Upper lobe of left lung (tissue), 6 donors: ENCODE measurements around the gene BCAS4. TPM values are rescaled to one million over a fixed set of nuclear protein-coding genes. Genes with fewer than 3 reads are reported as not detected.
"Not testable (repeated sequence)": the region's sequence is repeated elsewhere in the genome, so short reads cannot be mapped to it uniquely, and the experiment has no call there.

ENCODE experiments used
- ATAC-seq, 2 donors: fragments of 200-7000 bp; cut with Tn5 transposase; one replicate each; pipeline ENCODE4 v1.9.1; 2022; ENCODE audit warnings: mild to moderate bottlenecking in 2 of 2, moderate library complexity in 2 of 2; ENCODE audit not compliant: low FRiP score in 2 of 2
- DNase-seq, 2 donors: peaks; one replicate each; pipeline ENCODE4 v3.0.0-alpha.2; 2019 to 2020
- H3K27ac ChIP-seq, 4 donors: fragments of 200-600 bp; sonication (generic); one replicate each; pipeline ENCODE4 v1.5.1; 2016 to 2019
- H3K27me3 ChIP-seq, 4 donors: fragments of 200-600 bp; sonication (generic); one replicate each; pipeline ENCODE4 v1.5.1; 2017 to 2019
- H3K36me3 ChIP-seq, 4 donors: fragments of 200-600 bp; sonication (generic); one replicate each; pipeline ENCODE4 v1.5.1; 2016 to 2019
- H3K4me1 ChIP-seq, 4 donors: fragments of 200-600 bp; sonication (generic); one replicate each; pipeline ENCODE4 v1.5.1; 2018 to 2019
- H3K4me3 ChIP-seq, 4 donors: fragments of 200-600 bp; sonication (generic); one replicate each; pipeline ENCODE4 v1.5.1; 2017 to 2019; ENCODE audit warnings: mild to moderate bottlenecking in 2 of 4, moderate library complexity in 1 of 4
- H3K9me3 ChIP-seq, 4 donors: fragments of 200-600 bp; sonication (generic); one replicate each; pipeline ENCODE4 v1.5.1; 2018 to 2019
- CTCF ChIP-seq, 6 experiments: fragments of 450-650 bp in 4 of 6; fragments of 200-600 bp in 2 of 6; sonication (generic) in 2 of 6; IDR thresholded peaks; one replicate each; pipeline ENCODE4 v1.5.1; 2016 to 2019; ENCODE audit warnings: antibody characterized with exemption in 6 of 6
- EP300 ChIP-seq, 4 donors: sonication (generic); formaldehyde crosslinking; IDR thresholded peaks; one replicate each; pipeline ENCODE4 v1.5.1; 2017; ENCODE audit warnings: antibody characterized with exemption in 4 of 4, control low read depth in 2 of 4
- POLR2A ChIP-seq, 4 donors: fragments of 450-650 bp; IDR thresholded peaks; one replicate each; pipeline ENCODE4 v1.5.1; 2016 to 2017; ENCODE audit warnings: antibody characterized with exemption in 4 of 4, mild to moderate bottlenecking in 2 of 4
- POLR2AphosphoS5 ChIP-seq, 2 donors: sonication (generic); formaldehyde crosslinking; IDR thresholded peaks; one replicate each; pipeline ENCODE4 v1.5.1; 2017; ENCODE audit warnings: antibody characterized with exemption in 2 of 2
- WGBS, 2 donors: methylation state at CpG; one replicate each; pipeline ENCODE4 v1.1.5; 2017 to 2018; 5-methylcytosine and 5-hydroxymethylcytosine counted together
- total RNA-seq, 6 donors: library from RNA; depleted of rRNA in 4 of 6; stranded (reverse); fragments of >200 nt in 4 of 6; gene quantifications; one replicate each; pipeline versions ENCODE4 v1.1.0 to v1.2.1, GENCODE V29; 2016 to 2021
- donor health status: DM: no; HTN: no; CAD: no; lungs with moderate emphysema.
- donor health status: DM: no; HTN: yes; CAD: no; lungs with severe emphysema.

Gene BCAS4
- total RNA-seq, 6 donors from 2014 or later, result 2.3 to 12.3 (median 5.2) TPM

DNA sequence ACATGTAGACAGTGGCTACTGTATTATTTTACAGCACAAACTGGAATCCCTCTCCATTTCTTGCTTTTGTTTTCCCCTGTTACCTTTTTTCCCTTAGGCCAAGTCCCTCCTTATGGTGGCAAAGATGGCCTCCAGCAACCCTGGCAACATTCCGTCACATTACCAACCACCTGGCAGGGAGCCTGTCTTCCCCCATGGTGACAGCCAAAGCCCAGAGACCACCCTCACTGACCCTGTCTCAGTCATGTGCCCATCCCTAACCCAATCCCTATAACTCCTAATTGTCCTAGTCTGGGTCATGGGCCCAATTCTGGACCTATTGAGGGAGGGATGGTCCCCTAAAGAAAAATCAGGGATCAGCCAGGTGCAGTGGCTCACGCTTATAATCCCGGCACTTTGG is 35.9 kb upstream of the BCAS4 start:
- DNase-seq (no peak), ATAC-seq (no peak)
- Histone ChIP-seq H3K4me1 (peaks cover 0 to 15% (median 9%) of the 10 kb centered on the region in 4 donors), H3K27me3 (no peaks in the 10 kb centered on the region), H3K4me3 (no peak overlapping the region), H3K9me3 (no peaks in the 10 kb centered on the region), H3K36me3 (no peaks in the 10 kb centered on the region), H3K27ac (no peak overlapping the region)
- TF ChIP-seq EP300 (IDR thresholded peaks at IDR 0.05) (no peak), POLR2AphosphoS5 (IDR thresholded peaks at IDR 0.05) (no peak)
- WGBS, 2 donors, result 90 to 97% methylated on average over 3 of the region's 3 CpGs

- DNase-seq (no peak), ATAC-seq (no peak)
- Histone ChIP-seq H3K27me3 (no peaks in the 10 kb centered on the region), H3K9me3 (no peaks in the 10 kb centered on the region), H3K27ac (no peak overlapping the region), H3K4me1 (peaks cover 0 to 15% (median 9%) of the 10 kb centered on the region in 4 donors), H3K36me3 (no peaks in the 10 kb centered on the region), H3K4me3 (no peak overlapping the region)
- WGBS, 2 donors, result 84 to 89% methylated on average over 5 of the region's 5 CpGs
- TF ChIP-seq EP300 (IDR thresholded peaks at IDR 0.05) (no peak), POLR2AphosphoS5 (IDR thresholded peaks at IDR 0.05) (no peak), POLR2A (IDR thresholded peaks at IDR 0.05) (no peak), CTCF (IDR thresholded peaks at IDR 0.05) (no peak)
Measured at GRCh38 chr20:50759678-50760077, 35.2 kb upstream of the BCAS4 start.

- no peak for DNase-seq
- no peaks in the 10 kb centered on the region for H3K27me3 ChIP-seq
- peak; percentile 37 to 42 for ATAC-seq
- H3K9me3 ChIP-seq, result no peaks in the 10 kb centered on the region
- no peak overlapping the region for H3K4me3 ChIP-seq
- TF ChIP-seq CTCF (IDR thresholded peaks at IDR 0.05) (no peak), EP300 (IDR thresholded peaks at IDR 0.05) (no peak), POLR2A (IDR thresholded peaks at IDR 0.05) (no peak), POLR2AphosphoS5 (IDR thresholded peaks at IDR 0.05) (no peak)
- 70 to 71% methylated on average over 6 of the region's 6 CpGs for WGBS, 2 donors
- H3K27ac ChIP-seq, result peak overlapping the region; percentile 68 to 86 (median 77)
- H3K36me3 ChIP-seq, result no peaks in the 10 kb centered on the region
- H3K4me1 ChIP-seq, result peaks cover 0 to 21% (median 9%) of the 10 kb centered on the region in 4 donors
Measured at GRCh38 chr20:50762045-50762422, 32.8 kb upstream of the BCAS4 start.

DNA sequence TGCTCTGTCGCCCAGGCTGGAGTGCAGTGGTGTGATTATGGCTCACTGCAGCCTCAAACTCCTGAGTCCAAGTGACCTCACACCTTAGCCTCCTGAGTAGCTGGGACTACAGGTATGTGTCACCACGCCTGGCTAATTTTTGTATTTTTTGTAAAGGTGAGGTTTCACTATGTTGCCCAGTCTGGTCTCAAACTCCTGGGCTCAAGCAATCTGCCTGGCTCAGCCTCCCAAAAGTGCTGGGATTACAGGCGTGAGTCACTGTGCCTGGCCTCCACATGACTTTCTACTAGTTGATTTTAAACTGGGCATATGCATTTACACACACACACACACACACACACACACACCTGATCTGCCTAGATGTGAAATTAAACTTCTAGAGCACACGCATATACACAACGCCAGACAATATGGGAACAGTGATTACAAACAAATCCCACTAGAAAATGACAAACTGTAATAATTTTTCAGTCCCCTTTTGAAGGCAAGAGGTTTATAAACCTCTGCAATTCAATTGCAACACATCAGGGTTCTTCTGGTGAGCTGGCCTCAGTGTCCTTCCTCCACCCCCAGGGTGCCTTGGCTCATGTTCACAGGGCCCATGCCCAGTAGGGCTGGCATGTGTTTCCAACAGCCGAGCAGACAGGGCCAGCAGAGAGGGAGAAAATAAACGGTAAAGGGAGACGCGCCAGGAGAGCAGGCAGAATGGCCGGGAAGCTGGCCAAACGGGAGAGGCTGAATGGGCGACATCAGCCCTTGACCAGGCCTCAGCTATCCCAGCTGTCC is 32.2 kb upstream of the BCAS4 start:
- Histone ChIP-seq H3K27me3 (no peaks in the 10 kb centered on the region), H3K36me3 (no peaks in the 10 kb centered on the region), H3K4me3 (no peak overlapping the region), H3K9me3 (no peaks in the 10 kb centered on the region), H3K4me1 (peaks cover 0 to 24% (median 9%) of the 10 kb centered on the region in 4 donors), H3K27ac (peak overlapping the region; percentile 68 to 86 (median 77))
- TF ChIP-seq POLR2A (IDR thresholded peaks at IDR 0.05), result no peak
- TF ChIP-seq EP300 (IDR thresholded peaks at IDR 0.05), result no peak
- no peak for TF ChIP-seq CTCF (IDR thresholded peaks at IDR 0.05)
- TF ChIP-seq POLR2AphosphoS5 (IDR thresholded peaks at IDR 0.05), result peak in 1 of 2 donors; percentile 7
- 52 to 54% methylated on average over 11 to 12 of the region's 12 CpGs for WGBS, 2 donors
- DNase-seq (peak in 1 of 2 donors; percentile 87), ATAC-seq (peak; percentile 54 to 63)

- not testable (repeated sequence) for DNase-seq, ATAC-seq, H3K27me3 ChIP-seq, H3K36me3 ChIP-seq, H3K9me3 ChIP-seq, H3K4me3 ChIP-seq
- 83 to 85% methylated on average over 18 to 20 of the region's 20 CpGs for WGBS, 2 donors
- peak overlapping the region; percentile 68 to 86 (median 77) for H3K27ac ChIP-seq
- peaks cover 0 to 27% (median 9%) of the 10 kb centered on the region in 4 donors for H3K4me1 ChIP-seq
Measured at GRCh38 chr20:50763550-50764458, 31.1 kb upstream of the BCAS4 start.

GRCh38 chr20:50765251-50765650 is 29.6 kb upstream of the BCAS4 start:
- ATAC-seq, H3K9me3 ChIP-seq, H3K27me3 ChIP-seq, H3K36me3 ChIP-seq, H3K4me3 ChIP-seq, H3K27ac ChIP-seq, DNase-seq: not testable (repeated sequence)
- H3K4me1 ChIP-seq, result peaks cover 0 to 27% (median 9%) of the 10 kb centered on the region in 4 donors
- WGBS, 2 donors, result 85 to 90% methylated on average over 10 of the region's 10 CpGs
